DMS 273 (cell line): ENCODE results near the gene FIGNL1.

Experiments
- DNase-seq: peaks from one replicate; lab custom pipeline; 2025; ENCODE audit not compliant: unreplicated experiment; lab: John Stamatoyannopoulos, UW

FIGNL1 gene

GRCh38 chr7:50399206-50399605 lies 50.9 kb downstream of the FIGNL1 start:
- DNase-seq, result no peak

GRCh38 chr7:50397971-50398324 lies 52.2 kb downstream of the FIGNL1 start:
- no peak for DNase-seq

- DNase-seq, result no peak
Measured at GRCh38 chr7:50397320-50397970, 52.7 kb downstream of the FIGNL1 start.

DNA sequence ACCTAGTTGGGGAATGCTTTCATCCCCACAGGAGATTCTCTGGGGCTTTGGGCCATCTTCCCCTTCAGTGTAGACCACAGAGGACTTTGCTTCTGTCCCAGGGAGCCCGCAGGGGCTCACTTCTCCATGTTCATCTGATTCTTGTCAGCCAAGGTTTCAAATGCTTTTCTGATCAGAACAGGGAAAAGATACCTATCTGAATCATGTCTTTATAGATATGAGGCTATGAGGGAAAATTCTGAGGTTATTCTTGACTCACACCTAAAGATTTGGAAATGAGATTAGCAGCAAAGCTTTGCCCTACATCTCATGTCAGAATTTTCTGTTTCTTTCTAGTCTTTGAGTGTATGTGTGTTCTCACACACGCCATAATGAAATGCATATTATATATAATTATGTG lies 53.3 kb downstream of the FIGNL1 start:
- no peak for DNase-seq

DNA sequence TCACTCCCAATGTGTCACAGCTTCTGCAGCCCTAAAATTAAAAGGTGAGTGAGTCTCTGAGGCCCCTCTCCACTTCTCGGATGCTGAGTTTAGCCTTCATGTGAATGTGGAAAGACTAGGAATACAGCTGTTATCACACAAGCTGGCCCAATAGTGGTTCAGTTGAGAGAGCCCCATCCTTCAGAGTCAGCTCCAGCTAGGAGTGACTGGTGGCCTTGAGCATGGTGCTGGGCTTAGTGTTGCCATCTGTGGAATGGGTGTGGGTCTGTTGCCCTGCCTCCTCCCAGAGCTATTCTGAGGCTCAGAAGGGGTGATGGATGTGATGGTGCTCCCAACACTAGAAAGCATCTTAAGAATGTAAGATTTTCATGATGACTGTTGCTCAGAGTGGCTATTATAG lies 55.8 kb downstream of the FIGNL1 start:
- DNase-seq, result no peak
